Stimulated activated CD4-positive, alpha-beta T cell treated with anti-CD3 and anti-CD28 coated beads, Interleukin-4, amount 100 ng/mL, for 4 hours (primary cell): Measurements from ENCODE around the gene SACS.
A peak's percentile ranks its signal among the peaks of the same experiment; 100 is the strongest.

Experiments
- DNase-seq, 2 experiments: peaks; one replicate each; pipeline ENCODE4 v3.0.0-alpha.2; 2020

SACS gene

DNA sequence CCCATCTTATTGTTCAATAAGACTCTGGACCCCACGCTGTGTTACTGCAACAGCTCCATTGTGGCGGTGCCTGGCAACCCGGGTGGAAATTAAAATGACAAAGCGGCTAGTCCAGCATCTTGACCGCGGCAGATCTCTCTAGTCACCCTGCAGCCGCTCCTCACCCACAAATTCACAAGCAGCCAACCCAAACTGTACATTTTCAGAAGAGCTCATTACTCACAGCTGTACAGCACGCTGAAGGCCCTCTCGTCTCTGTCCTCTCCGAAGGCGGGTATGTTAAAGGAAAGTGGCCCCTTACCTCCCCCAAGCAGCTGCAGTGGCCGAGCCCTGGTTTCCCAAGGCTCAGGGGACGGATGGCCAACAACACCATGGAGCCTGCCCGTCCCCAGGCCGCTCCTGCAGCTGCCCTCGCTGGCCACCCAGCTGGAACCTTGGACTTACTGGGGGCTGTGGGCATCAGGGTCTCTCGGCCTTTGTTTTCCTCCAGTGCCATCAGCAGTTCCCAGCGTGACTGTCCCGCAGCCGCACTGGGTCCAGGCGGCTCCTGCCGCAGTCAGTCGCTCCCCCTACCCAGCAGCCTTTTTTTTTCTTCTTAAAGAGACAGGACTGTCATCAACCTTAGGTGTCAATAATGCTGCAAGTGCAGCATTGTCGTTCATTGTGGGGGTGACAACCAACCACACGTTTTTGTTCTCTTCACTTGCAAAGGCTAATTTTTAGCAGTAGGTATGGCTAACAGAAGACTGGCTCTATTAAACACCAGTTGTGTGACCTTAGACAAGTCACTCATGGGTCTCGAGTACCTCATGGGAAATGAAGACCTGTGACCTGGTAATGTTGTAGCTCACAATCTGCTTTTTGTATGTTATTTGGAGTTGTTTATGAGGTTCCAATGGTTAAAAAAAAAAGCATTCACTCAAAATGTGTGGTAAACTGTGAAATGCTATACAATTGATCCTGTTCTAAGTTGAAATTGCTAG, at the start of gene SACS:
Gene SACS (minus strand): TSS at position 532 of the 983 bp plus-strand sequence. CDS start 22,463 bp downstream, outside the sequence.
- no peak for DNase-seq

GRCh38 chr13:23480324-23480723, 46.8 kb upstream of the SACS start:
- no peak for DNase-seq

DNA sequence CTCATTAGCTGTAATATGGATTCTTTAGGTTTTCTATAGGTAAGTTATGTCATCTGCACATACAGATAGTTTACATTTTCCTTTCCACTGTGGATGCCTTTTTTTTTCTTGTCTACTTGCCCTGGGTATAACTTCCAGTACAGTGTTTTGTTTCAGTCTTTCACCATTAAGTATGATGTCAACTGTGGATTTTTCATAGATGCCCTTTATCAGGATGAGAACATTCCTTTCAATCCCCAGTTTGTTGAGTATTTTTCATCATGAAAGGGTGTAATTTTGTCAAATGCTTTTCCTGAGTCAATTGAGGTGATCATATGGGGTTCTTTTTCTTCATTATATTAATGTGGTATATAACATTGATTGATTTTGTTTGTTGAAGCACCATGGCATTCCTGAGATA, 43.6 kb upstream of the SACS start:
- no peak for DNase-seq

GRCh38 chr13:23473221-23473620, 39.7 kb upstream of the SACS start:
- no peak for DNase-seq

DNA sequence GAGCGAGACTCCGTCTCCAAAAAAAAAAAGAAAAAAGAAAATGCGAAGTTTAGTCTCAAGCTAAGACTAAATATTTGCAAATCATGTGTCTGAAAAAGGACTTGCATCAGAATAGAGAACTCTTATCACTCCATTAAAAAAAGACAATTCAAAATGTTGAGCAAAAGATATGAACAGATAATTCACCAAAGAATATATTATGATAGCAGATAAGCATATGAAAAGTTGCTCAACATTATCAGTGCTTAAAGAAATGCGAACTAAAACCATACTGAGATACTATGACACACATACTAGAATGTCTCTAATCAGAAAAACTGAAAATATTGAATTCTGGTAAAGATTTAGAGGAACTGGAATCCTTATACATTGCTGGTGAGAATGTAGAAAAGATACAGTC, 38.7 kb upstream of the SACS start:
- DNase-seq, result no peak

DNA sequence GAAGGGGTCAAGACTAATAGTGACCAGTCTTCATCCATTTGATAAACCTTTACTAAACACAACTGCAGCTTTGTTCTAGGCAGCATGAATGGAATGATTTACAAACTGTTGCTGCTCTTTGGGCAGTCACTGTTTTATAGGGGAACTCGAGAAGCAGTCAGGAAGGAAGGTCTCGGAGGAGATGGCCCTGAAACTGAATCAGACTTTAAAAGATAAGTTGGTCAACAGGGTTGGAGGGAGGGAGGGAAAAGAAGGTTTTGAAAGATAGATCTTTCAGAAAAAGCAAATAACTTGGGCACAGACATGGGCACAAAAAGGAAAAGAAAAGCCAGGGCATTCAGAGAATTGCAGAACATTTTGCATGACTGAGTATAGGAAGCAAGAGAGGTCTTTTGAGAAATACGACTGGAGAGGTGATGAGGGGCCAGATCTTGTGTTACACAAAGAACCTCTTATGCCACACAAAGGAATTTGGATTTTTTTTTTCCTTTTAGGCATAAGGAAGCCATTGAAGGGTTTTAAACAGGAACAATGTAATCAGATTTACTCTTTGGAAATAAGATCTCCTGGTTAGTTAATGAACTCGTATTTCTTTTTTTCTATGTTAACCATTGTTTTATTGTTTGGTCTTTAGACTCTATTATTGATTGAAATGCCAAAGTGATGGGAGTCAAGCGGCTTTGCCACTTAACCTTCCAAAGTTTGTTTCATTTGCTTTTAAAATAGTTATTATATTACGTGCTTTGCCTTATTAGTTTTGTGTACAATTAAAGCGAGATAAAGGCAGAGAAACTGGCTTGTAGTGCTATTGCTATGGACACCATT, 37.5 kb upstream of the SACS start:
- no peak for DNase-seq

- no peak for DNase-seq
These were observed 36.5 kb upstream of the SACS start for GRCh38 chr13:23469951-23470421.

GRCh38 chr13:23468811-23469210, 35.3 kb upstream of the SACS start:
- no peak for DNase-seq

DNA sequence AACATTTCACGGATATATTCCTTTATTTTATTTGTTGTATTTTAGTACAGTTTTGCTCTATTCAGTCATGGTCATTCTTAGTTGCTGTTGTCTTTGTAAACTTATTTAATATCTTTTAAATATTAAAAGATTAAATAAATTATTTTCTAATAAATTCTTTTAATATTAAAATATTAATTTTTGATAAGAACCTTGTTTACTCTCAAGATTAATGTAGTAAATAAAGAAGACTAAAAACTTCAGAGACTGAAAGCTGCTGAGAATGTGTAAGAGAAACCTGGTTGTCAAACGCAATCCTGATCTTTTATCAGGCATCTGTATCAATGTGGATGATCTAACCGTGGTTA, 34.4 kb upstream of the SACS start:
- no peak for DNase-seq

DNA sequence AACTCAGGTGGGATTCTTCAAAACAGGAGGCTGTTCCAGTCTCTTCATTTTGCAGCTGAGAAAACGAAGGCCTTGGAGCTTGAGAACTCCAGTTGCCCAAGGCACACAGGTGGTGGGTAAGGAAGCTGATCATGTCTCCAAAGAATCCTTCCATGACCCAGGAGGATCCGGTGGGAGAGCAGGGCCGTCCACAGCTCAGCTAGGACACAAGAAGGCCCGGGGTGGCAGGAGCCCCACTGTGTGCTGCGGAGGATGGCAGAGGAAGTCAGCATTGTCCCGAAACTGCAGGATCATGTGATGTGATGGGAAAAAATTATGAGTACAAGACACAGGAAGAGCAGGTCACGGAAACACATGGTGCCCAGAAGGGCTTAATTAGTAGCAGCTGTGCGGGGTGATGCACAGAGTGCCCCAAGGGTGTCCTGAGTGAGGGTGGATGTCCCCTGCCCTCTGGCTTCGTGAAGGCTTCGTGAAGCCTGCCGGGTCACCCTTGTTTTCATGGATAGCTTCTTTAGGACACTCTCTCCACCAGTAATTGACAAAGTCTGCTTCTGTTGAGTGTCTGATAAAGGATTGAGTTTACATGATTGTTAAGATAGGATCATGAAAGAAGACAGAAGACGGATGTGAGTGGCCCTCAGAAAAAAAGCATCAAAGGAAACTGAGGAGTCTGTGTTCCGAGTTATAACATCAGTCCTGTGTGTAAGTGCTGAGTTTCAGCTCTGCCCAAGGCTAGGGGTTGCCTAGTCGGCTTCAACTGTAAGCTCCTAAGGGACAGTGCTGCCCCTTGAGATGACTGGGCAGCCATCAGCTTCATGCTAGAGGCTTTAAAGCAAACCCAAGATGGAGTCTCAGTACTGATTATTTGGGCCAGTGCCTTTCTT, 33.8 kb upstream of the SACS start:
- no peak for DNase-seq

DNA sequence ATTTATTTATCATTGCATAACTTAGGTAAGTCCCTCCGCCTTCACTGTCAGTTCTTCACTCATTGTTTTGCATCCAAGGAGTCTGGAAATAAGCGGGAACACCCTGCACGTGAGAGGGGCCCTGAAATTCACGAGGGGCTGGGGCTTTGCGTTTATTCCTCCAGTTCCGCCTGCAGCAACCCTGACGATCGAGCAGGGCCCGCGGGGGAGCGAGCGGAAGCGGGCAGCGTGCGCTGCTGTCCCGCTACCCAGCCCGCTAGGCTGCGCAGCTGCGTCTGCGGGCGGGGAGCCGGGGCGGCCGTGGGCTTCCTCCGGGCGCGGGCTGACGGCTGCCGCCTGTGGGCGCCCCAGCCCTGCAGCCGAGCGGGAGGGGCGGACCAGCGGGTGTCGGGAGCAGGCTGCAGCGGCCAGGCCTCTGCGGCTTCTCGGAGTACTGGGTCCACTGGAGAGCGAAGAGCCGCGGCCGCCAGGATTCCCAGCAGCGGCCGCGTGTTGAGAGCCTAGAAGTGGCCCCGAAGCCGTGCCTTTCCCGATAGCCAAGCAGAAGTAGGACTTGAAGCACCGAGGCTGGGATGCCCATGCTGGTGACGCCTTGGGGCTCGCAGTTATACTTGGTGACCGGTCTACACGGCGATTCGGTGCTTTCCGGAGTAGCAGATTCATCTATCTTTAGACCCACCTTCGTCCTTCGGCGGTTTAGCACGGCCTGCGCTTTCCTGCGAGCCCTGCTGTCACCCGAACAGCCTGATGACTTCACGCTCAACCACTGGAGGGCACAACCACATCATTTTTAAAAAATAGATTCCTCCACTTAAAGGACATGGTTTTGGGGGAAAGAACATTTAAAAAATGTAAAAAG, 32.9 kb upstream of the SACS start:
- DNase-seq, result peak; percentile 48 to 57

- DNase-seq, result no peak
These were observed 30.2 kb upstream of the SACS start for GRCh38 chr13:23463661-23464060.

GRCh38 chr13:23462815-23463559, 29.5 kb upstream of the SACS start:
- no peak for DNase-seq

DNA sequence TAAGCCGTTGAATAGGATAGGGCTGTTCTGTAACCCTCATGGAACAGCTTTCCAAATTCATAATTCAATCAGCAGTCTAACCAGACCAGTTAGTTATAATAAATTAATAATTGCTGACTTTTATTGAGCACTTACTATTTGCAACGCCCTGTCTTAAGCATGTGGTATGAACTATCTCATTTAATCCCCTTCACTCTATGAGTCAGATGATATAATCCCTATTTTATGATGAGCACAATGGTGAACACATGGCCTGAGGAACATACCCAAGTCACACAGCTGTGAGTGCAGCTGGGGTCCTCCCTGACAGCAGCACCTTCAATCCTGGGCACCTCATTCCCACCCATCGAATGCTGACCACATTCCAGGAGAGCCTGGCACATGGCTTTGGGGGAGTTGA, 28.0 kb upstream of the SACS start:
- no peak for DNase-seq

DNA sequence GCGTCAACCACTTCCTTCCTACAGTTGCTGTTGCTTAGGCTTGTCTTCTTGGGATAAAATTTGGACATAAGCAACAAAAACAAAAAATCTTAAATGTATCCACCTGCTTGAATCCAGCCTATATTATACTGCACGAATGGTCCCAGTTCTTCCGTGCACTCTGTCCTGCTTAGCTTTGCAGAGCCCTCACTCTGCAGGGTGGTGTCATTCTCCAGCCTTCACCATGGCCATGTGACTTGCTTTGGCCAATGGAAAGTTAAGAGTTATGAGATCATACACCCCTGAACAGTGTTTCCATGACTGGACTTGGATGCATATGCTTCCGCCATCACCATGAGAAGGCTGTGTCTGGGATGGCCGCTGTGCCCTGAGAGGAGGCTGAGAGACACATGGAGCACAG, 27.4 kb upstream of the SACS start:
- no peak for DNase-seq

DNA sequence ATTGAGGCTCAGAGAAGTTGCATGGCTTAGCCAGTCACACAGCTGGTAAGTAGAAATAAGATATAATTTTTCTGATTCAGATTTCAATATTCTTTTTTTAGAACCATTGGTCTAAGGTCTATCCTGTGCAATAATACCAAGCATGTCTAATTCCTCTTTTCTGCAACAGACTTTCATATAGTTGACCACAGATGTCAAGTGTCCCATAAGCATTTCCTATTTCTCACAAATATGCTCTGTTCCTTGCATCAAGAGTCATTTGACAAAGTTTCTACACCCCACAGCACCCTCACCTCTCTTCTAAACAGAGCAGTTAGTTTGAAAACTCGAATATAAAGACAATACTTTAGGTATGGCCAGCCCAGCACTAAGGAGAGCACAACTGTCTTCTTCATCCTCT, 26.8 kb upstream of the SACS start:
- DNase-seq, result no peak

DNA sequence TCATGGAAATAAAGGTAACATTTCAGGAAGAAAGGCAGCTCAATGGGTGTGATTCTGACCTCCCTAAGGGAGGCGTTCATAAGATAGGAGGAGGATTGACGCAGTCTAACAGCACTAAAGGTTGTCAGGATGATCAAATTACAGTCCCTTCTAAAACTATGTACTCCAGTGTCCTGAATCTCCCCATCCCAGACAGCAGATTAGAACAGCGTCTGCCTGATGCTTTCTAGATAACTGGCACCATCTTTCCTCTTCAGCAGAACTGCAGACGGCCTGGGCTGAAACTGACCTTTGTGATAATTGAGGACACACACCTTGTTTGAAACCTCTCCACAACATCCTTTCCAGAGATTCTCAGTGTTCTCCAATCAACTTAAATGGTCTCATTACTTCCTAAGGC, 25.5 kb upstream of the SACS start:
- DNase-seq, result no peak

DNA sequence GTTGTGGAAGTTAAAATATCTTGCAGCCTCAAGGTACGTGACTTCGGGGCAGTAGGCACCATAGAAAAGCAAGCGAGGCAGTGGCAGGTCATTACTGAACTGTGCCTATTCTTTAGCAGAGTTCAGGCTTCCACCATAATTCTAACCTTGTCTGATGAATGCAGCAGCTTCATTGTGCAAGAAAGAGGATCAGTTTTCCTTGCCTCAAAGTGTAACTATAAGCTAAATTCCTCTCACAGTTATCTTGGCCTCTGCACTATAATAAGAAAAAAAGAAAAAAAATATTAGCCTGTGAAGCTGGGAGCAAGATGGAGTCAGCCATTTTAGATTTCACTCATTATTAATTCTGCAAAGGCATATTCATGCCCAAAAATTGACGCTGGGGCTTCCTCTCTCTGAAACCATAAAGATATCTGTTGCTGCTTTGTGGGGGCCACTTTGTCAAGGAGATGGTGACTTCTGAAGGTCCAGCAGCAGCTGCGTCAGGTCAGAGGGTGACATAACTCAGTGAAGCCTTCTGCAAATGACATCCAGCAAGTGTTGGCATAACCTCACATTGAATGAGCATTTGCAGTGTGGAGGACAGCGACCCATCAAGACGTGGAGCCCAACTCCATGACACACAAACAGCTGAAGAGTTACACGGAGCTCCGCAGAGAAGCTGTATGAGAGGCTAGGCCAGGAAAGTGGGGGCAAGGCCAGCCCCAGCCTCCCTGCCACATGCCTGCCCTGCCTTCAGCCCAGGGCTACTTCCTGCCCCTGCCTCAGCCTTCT, 23.1 kb upstream of the SACS start:
- DNase-seq, result no peak

GRCh38 chr13:23455401-23456185, 22.1 kb upstream of the SACS start:
- no peak for DNase-seq
